Measurements from ENCODE around the gene ATOX1. TPM values are rescaled to one million over a fixed set of nuclear protein-coding genes. Genes with fewer than 3 reads are reported as not detected.

Gene ATOX1
- total RNA-seq, 1 donor from 2014 or later: 265 TPM

DNA sequence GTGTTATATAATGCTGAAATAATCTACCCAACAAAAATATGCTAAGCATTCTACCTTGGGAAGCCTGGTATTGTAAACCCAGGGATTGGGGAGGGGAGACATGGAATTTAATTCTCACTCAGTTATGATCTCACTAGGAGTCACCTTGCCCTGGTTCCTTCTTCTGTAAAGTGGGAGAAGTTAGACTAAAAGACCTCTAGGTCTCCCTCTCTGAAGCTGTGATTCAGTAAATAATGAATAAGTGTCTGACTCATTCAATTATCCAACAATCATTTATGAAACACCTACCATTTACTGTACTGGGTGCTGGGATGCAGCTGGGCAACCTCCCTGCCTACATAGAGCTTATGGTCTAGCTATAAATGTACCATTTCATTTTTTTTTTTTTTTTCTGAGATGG lies 51.5 kb downstream of the ATOX1 start:
- H3K27me3 ChIP-seq (ENCODE audit: insufficient read depth, low read length): no peaks in the 10 kb centered on the region
- H3K27me3 Mint-ChIP-seq (ENCODE audit: low read depth, unreplicated experiment): no peaks in the 10 kb centered on the region
- H3K4me3 Mint-ChIP-seq (ENCODE audit: unreplicated experiment): no peak overlapping the region
- no peak overlapping the region for H3K27ac ChIP-seq (ENCODE audit: low read depth, low read length)
- TF ChIP-seq CTCF (IDR thresholded peaks at IDR 0.05; ENCODE audit: insufficient read depth, low read depth, low read length): no peak
- no peak for TF ChIP-seq EZH2 (IDR thresholded peaks at IDR 0.05; ENCODE audit: insufficient read depth, low read length)
- H3K9me3 ChIP-seq (ENCODE audit: insufficient read depth, low read depth, low read length): no peaks in the 10 kb centered on the region
- no peaks in the 10 kb centered on the region for H3K79me2 ChIP-seq (ENCODE audit: insufficient read depth, low read length)
- no peaks in the 10 kb centered on the region for H3K36me3 Mint-ChIP-seq (ENCODE audit: low read depth, unreplicated experiment)
- H3K4me2 ChIP-seq (ENCODE audit: low read length): no peak overlapping the region
- no peak for FAIRE-seq
- H4K20me1 ChIP-seq (ENCODE audit: insufficient read depth, low read length): no peaks in the 10 kb centered on the region
- no peak overlapping the region for H2AFZ ChIP-seq (ENCODE audit: low read depth, low read length)
- no peak overlapping the region for H3K4me3 ChIP-seq (ENCODE audit: insufficient read depth, low read depth, low read length)
- no peaks in the 10 kb centered on the region for H3K4me1 ChIP-seq (ENCODE audit: insufficient read depth, low read length)
- H3K9me3 Mint-ChIP-seq (ENCODE audit: unreplicated experiment): peaks cover 7% of the 10 kb centered on the region
- no peak overlapping the region for H3K9ac ChIP-seq (ENCODE audit: low read length)
- peak; percentile 72 for DNase-seq (ENCODE audit: low read depth)
- H3K27ac Mint-ChIP-seq (ENCODE audit: unreplicated experiment): no peak overlapping the region
- no peaks in the 10 kb centered on the region for H3K36me3 ChIP-seq (ENCODE audit: insufficient read depth, low read length)
- peaks cover 15% of the 10 kb centered on the region for H3K4me1 Mint-ChIP-seq (ENCODE audit: low read depth, unreplicated experiment)

DNA sequence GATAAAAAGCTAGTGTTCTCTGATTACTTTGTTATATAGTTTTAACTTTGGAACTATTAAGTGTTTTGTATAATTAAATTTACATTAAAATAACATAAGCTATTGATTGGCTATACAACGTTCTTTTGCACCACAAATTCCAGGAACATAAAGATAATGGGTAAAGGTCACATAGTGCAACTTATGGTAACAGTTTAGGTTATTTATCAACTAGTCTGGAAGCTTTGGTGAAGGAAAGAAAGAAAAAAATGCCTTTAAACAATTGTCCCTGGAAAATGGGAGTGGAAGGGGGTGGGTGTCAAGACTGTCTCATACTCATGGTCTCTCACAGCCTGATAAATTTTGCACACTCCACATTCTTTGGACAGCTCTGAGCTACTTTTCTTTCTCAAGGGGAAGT lies 54.7 kb downstream of the ATOX1 start:
- Histone ChIP-seq H3K4me3 (ENCODE audit: insufficient read depth, low read depth, low read length) (no peak overlapping the region), H2AFZ (ENCODE audit: low read depth, low read length) (no peak overlapping the region), H3K4me1 (ENCODE audit: insufficient read depth, low read length) (peaks cover 18% of the 10 kb centered on the region), H3K27ac (ENCODE audit: low read depth, low read length) (no peak overlapping the region), H3K9me3 (ENCODE audit: insufficient read depth, low read depth, low read length) (no peaks in the 10 kb centered on the region), H3K36me3 (ENCODE audit: insufficient read depth, low read length) (no peaks in the 10 kb centered on the region), H3K27me3 (ENCODE audit: insufficient read depth, low read length) (no peaks in the 10 kb centered on the region), H4K20me1 (ENCODE audit: insufficient read depth, low read length) (no peaks in the 10 kb centered on the region), H3K9ac (ENCODE audit: low read length) (no peak overlapping the region), H3K79me2 (ENCODE audit: insufficient read depth, low read length) (no peaks in the 10 kb centered on the region), H3K4me2 (ENCODE audit: low read length) (no peak overlapping the region)
- Mint-ChIP-seq H3K27me3 (ENCODE audit: low read depth, unreplicated experiment) (no peaks in the 10 kb centered on the region), H3K27ac (ENCODE audit: unreplicated experiment) (peak overlapping the region; percentile 9), H3K4me3 (ENCODE audit: unreplicated experiment) (no peak overlapping the region), H3K36me3 (ENCODE audit: low read depth, unreplicated experiment) (no peaks in the 10 kb centered on the region), H3K9me3 (ENCODE audit: unreplicated experiment) (peaks cover 7% of the 10 kb centered on the region), H3K4me1 (ENCODE audit: low read depth, unreplicated experiment) (peaks cover 33% of the 10 kb centered on the region)
- DNase-seq (ENCODE audit: low read depth) (no peak), FAIRE-seq (no peak)
- no peak for TF ChIP-seq EZH2 (IDR thresholded peaks at IDR 0.05; ENCODE audit: insufficient read depth, low read length)
- TF ChIP-seq CTCF (IDR thresholded peaks at IDR 0.05; ENCODE audit: insufficient read depth, low read depth, low read length): no peak

DNA sequence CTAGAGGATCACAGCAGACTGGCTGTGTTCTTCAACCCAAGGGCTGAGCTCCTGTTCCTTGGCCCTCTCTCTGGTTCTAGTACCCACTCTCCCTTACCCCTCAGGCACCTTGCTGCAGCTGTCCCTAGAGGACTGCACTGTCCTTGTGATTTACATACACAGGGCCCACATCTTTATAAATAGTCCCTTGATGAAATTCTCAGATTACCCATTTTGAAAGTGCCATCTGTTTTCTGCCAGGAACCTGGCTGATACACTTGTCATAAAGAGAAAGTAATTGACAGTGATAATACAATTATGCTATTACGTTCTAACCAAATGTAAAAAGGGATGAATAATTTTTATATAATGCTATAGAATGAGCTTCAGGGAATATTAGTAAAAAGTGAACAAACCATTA lies 55.2 kb downstream of the ATOX1 start:
- Mint-ChIP-seq H3K36me3 (ENCODE audit: low read depth, unreplicated experiment) (no peaks in the 10 kb centered on the region), H3K4me1 (ENCODE audit: low read depth, unreplicated experiment) (peaks cover 34% of the 10 kb centered on the region), H3K27me3 (ENCODE audit: low read depth, unreplicated experiment) (no peaks in the 10 kb centered on the region), H3K27ac (ENCODE audit: unreplicated experiment) (no peak overlapping the region), H3K4me3 (ENCODE audit: unreplicated experiment) (no peak overlapping the region), H3K9me3 (ENCODE audit: unreplicated experiment) (peaks cover 7% of the 10 kb centered on the region)
- Histone ChIP-seq H3K4me3 (ENCODE audit: insufficient read depth, low read depth, low read length) (no peak overlapping the region), H3K27me3 (ENCODE audit: insufficient read depth, low read length) (no peaks in the 10 kb centered on the region), H3K27ac (ENCODE audit: low read depth, low read length) (no peak overlapping the region), H3K36me3 (ENCODE audit: insufficient read depth, low read length) (no peaks in the 10 kb centered on the region), H3K9ac (ENCODE audit: low read length) (no peak overlapping the region), H3K9me3 (ENCODE audit: insufficient read depth, low read depth, low read length) (no peaks in the 10 kb centered on the region), H3K4me2 (ENCODE audit: low read length) (no peak overlapping the region), H3K4me1 (ENCODE audit: insufficient read depth, low read length) (peaks cover 22% of the 10 kb centered on the region), H3K79me2 (ENCODE audit: insufficient read depth, low read length) (no peaks in the 10 kb centered on the region), H2AFZ (ENCODE audit: low read depth, low read length) (no peak overlapping the region), H4K20me1 (ENCODE audit: insufficient read depth, low read length) (no peaks in the 10 kb centered on the region)
- TF ChIP-seq CTCF (IDR thresholded peaks at IDR 0.05; ENCODE audit: insufficient read depth, low read depth, low read length) (no peak), EZH2 (IDR thresholded peaks at IDR 0.05; ENCODE audit: insufficient read depth, low read length) (no peak)
- no peak for DNase-seq (ENCODE audit: low read depth)
- FAIRE-seq: no peak
